HuH-7 (cell line): Measurements from ENCODE around the gene STXBP4.
A peak's percentile ranks its signal among the peaks of the same experiment; 100 is the strongest.

Source experiments
- DNase-seq: peaks from one replicate; pipeline ENCODE4 v3.0.0; 2011; ENCODE audit warnings: low spot score

STXBP4 gene, protein sequence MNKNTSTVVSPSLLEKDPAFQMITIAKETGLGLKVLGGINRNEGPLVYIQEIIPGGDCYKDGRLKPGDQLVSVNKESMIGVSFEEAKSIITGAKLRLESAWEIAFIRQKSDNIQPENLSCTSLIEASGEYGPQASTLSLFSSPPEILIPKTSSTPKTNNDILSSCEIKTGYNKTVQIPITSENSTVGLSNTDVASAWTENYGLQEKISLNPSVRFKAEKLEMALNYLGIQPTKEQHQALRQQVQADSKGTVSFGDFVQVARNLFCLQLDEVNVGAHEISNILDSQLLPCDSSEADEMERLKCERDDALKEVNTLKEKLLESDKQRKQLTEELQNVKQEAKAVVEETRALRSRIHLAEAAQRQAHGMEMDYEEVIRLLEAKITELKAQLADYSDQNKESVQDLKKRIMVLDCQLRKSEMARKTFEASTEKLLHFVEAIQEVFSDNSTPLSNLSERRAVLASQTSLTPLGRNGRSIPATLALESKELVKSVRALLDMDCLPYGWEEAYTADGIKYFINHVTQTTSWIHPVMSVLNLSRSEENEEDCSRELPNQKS

DNA sequence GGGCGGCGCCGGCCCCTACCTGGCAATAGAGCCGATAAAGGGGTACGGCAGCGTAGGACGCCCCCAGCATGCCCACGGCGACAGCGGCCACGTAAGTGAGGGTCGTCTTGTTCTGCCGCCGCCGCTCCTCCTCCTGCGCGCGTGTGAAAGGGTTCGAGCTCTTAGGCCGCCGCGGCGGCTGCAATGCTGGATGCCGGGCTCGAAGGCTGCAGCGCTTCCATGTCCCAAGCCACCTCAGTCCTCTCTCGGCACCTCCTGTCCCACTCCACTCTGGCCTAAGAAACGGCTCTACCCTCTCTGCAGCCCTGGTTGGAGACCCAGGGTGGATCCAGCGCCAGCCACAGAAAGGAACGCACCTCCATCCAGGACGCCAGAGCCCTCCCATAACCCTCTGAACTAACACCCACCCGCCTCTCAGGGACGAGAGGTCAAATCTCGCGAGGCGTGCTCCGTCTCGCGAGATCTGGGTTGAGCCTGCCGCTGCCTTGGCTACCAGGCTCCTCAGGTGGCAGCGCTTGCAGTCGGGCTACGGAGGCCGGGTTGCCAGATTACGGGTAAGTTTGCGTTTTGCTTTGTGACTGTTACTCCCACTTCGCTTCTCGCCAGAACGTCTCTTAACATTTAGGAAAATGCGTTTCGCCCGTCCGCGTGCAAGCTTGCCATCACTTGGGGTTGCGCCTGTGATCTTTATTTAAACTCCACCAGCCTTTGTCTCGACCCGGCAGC is at the start of gene STXBP4, which contains the start of gene COX11:
STXBP4 (plus strand) TSS at position 504 of the 726 bp plus-strand sequence. CDS start 17,455 bp downstream, outside the sequence.
COX11 (minus strand) TSS at position 393 of the 726 bp plus-strand sequence; CDS start at position 385, 8 bp downstream.
- peak; percentile 91 for DNase-seq

DNA sequence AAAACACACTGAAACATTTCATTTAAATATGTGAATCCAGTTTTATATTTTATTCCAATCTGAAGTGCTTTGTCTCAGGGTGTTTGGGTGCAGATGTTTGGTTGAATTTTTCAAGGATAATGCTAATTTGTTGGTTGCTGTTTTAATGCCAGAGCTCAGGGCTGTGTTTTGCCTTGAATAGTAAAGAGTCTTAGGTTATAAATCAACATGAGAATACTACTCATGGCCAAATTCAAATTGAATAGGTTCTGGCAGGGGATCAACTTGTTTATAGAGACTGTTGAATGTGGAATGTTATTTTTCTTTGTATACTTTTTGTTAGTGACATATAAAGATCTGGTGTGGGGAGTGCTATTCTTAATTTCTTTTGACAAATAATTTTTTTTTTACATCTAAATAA is 49.1 kb upstream of the STXBP4 start:
- DNase-seq: no peak

DNA sequence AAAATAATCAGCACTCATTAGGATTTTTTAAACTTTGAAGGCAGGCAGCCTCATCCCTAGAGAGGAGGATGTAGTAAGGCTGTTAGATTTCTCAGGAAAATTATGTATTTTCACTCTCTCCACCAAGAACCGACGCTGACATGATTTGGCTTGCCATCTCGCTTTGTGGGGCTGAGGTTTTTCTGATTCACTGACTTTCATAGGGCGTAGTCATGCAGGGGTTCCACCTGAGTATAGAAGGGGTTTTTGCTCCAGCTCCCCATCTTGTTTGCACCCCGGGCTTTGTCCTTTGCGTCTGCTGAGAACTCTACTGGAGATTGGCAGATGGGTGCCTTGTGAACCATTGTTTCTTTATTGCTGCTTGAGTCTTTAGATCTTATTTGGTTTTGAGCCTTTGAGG is 47.7 kb upstream of the STXBP4 start:
- DNase-seq: no peak

DNA sequence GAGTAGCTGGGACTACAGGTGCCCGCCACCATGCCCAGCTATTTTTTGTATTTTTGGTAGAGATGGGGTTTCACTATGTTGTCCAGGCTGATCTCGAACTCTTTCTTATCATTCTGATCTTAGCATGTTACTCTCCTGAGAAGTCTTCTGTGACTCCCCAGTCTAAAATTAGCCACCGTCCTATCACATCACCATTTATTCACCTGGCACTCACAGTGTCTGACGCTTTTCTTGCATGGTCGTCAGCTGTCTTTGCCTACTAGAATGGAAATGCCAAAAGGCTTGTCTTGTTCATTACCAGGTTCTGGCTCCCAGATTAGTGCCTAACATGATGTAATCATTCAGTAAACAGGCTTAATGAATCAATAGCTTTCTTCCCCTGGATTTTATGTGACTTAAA is 44.2 kb upstream of the STXBP4 start:
- DNase-seq: no peak

DNA sequence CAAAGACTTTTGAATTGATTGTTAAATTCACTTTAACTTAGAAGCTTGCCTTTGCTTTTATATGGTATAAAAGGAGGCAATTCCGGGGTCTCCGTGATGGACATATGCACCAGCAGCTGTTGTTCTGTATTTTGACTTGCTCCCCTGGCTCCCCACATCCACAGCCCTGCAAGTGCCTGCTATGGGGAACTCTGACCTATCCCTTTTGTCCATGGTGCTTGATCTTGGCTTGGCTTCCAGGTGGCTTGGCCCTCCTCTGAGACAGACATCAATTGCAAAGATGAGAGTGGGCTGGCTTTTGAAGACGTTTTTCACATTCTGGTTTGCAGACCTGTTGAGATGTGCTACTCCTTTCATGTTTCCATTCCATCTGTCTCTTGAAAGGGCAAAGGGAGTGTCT is 41.0 kb upstream of the STXBP4 start:
- no peak for DNase-seq

DNA sequence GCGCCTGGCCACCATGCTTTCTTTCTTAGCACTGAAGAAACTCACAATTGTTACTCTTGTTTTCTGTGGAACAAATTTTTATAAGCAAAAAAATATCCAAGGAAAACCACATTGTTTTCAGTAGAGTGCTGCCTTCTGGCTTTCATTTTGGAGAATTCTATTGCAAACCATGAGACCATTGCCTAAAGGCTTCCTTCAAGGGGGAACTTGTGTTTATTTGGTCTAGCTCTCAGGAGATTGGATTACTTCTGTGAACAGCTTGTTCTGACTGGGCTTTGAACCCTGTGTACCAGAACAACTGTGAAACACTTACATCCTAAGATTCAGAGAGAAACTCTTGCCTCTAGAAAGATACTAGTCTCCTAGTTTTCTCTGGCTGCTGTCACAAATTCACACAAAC is 35.9 kb upstream of the STXBP4 start:
- no peak for DNase-seq

DNA sequence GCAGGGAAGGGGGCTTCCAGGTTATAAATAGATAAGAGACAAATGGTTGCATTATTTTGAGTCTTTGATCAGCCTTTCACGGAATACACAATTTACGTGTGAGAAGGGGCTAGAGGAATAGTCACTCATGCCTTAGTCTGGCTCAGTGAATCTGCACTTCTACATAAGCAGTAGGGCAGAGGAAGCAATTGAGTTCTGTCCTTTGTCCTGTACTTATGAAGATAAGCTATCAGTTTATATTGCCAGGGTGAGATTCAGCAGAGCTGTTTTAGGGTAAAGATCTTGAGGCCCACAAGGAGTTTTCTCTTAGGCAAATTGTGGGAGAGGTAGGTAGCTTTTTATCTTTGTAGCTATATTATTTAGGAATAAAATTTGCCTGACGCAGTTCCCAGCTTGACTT is 34.6 kb upstream of the STXBP4 start:
- DNase-seq: no peak

DNA sequence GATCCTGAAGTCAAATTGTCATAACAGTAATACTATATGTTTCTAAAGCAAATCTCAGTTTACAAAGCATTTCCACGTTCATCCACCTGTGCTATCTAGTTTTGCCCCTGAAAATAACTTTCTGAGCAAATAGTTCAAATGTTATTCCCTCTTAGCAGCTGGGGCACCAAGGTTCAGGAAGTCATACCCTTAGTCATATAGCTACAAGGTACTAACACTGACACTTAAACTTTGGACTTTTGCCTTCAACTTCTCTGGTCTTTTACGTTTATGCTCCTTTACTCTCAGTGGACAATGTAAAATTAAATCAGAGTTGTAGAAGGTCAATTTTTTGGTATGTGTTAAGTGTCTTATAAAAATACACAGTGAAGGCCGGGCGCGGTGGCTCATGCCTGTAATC is 33.1 kb upstream of the STXBP4 start:
- DNase-seq: no peak

DNA sequence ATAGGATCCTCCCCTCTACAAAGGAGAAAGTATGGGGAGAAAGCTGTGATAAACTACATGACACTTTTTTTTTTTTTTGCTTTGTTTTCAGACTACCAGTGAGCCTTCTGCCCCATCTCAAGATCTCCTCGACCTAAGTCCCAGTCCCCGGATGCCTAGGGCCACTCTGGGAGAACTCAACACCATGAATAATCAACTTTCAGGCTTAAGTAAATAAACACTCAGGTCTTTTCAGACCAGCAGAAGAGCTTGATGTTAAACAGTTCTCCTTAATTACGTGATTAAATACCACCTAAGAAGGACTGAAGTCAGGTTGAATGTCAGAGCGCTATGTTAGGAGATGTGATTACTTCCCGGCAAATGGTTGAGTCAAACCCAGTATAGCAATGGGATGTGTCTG is 31.5 kb upstream of the STXBP4 start:
- DNase-seq: no peak

DNA sequence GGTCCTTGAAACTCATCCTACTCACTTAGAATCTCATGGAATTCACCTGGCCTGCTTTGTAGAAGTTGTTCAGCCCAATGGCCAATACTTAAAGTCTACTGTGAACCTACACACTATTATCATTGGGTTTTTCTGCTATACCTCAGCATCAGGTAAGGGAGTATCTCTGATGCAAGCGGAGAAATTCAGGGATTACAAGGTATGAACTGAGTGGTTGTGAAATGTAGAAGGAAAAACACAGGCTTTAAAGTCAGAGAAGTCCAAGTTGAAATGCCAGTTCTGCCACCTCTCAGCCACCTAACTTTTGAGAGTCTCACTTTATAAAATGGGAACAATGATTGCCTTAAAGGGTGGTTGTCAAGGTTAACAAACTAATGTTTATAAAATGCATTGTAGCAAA is 31.1 kb upstream of the STXBP4 start:
- DNase-seq: no peak

DNA sequence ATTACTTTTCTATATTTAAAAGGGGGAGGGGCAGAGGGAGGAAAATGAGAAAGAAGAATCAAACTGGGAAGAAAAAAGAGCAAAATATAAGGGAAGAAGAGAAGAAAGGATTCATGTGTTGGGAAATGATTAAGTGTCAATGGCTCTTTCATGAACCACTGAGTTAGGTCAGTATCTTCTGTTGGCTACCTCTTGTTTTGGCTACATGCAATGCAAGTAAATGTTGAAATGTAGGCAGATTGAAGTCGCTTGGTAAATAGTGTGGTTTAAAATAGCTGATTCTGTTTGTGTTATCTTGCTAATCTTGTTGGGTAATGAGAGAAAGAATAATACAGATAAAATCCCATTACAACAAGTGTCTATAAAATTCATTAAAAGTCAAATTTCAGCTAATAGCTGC is 27.3 kb upstream of the STXBP4 start:
- no peak for DNase-seq

DNA sequence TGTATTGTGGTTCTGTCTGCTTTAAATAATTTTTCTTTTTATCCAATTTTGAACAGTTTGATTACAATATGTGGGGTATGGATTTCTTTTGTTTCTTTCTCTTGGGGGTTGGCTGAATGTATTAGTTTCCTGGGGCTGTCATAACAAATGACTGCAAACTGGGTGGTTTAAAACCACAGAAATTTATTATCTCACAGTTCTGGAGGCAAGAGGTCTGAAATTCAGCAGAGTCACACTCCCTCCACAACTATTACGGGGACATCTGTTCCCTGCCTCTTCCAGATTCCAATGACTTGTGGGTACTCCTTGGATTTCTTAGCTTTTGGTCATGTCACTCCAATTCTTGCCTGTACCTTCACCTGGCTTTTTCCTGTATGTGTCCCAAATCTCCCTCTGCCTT is 23.8 kb upstream of the STXBP4 start:
- no peak for DNase-seq

DNA sequence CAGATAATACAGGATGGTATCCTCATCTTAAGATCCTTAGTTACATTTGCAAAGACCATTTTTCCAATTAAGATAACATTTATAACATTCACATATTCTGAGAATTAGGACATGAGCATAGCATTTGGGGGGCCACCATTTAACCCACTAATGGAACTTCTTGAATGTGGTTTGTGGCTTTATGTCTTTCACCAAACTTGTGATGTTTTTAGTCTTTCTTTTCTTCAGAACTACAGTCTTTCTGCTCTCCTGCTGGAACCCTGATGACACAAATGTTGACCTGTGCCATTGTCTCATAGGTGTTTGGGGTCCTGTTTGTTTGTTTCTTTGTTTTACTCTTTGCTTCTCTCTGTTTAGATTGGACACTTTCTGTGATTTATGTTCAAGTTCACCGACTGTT is 23.3 kb upstream of the STXBP4 start:
- DNase-seq: no peak

DNA sequence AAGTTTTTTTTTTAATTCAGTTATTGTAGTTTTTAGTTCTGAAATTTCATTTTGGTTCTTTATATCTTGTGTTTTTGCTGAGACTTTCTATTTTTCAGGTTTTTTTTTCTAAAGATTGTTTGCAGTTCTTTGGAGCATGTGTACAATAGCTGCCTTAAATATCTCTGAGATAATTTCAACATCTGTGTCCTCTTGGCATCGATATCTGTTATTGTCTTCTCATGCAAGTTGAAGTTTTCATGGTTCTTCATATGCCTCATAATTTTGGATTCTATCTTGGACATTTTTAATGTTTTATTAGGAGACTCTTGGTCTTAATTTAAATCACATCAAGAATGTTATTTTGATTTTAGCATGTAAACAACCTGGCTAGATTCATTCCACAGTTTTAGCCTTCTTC is 22.9 kb upstream of the STXBP4 start:
- no peak for DNase-seq

DNA sequence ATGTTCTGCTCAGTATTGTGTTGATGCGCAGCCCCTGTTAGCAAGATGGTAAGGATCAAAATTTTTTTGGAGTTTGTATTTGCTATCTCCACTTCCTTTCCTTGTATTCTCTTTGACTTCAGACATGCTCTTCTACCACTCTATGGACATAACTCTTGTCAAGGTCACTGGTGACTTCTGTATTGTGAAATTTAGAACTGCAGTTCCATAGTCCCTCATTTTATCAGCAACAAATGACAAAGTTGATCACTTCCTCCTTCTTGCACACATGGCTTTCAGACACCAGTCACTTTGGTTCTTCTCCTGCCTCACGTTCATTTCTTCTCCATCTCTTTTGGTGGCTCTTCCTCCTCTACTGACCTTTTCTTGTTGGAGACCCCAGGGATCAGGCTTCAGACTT is 21.2 kb upstream of the STXBP4 start:
- DNase-seq: no peak

DNA sequence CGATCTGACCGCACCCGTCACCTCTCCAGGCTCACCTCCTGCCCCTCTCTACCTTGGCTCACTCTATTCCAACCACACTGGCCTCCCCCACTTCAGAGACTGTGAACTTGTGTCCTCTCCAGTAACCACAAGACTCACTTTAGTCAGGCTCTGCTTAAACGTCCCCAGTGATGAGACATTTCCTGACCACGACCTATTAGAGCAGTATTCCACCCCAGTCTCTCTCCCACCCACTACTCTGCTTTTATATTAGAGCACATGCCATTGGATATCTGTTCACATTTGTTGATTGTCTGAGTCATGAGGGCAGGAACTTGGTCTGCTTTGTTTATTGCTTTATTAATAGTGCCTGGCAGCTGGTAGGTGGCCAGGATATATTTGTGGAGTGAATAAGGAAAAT is 20.2 kb upstream of the STXBP4 start:
- DNase-seq: no peak

DNA sequence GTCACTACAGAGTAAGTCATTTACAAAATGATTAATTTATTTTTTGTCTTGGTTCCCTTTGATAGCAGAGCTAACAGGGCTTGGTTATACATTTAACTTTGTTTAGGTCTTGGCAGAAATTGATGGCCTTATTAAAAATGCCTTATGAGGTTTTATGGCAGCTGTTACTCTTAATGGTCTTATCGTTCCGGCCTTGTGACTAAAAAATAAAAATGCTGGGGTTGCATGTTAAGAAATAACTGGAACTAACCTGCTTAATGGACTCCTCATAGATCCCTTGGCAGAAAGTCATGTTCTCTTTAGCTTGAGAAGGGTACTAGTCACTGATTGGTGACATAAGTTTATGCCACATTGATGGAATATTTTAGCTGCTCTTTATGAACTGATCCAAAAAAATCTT is 18.4 kb upstream of the STXBP4 start:
- DNase-seq: no peak

DNA sequence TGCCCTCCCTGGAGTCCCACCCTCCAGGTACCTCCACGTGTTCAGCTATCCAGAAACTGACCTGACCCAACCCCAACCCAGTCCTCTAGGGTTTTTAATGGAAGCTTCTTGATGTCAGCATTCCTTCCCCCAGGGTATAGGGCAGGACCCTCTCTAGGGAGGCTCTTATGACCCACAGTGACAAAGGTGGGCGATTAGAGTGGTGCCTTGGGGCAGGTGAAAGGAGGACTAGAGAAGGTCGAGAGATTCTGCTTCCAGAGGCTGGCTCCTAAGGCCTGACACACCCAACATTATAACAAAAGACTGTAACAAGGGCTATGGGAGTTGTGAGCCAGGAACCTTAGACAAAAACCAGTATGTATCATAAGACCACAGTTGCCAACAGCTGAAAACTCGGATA is 17.3 kb upstream of the STXBP4 start:
- no peak for DNase-seq

DNA sequence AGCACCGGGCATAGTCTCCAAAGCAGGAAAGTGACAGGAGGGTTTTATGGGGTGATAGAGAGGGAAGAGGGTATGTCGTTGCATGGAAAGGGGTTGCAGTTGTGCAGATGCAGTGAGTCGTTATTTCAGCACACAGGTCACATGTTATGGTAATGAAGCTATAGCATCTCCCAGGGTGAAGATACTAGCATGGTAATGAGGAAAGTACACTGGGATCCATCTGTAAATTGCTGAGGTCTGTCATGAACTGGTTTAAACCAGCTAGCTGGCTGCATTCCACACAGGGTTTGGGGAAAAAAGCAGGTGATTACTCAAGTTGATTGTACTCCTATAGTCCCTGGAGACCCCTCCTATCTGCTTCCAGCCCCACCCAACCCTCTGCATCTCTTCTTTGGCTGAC is 11.8 kb upstream of the STXBP4 start:
- DNase-seq: no peak

DNA sequence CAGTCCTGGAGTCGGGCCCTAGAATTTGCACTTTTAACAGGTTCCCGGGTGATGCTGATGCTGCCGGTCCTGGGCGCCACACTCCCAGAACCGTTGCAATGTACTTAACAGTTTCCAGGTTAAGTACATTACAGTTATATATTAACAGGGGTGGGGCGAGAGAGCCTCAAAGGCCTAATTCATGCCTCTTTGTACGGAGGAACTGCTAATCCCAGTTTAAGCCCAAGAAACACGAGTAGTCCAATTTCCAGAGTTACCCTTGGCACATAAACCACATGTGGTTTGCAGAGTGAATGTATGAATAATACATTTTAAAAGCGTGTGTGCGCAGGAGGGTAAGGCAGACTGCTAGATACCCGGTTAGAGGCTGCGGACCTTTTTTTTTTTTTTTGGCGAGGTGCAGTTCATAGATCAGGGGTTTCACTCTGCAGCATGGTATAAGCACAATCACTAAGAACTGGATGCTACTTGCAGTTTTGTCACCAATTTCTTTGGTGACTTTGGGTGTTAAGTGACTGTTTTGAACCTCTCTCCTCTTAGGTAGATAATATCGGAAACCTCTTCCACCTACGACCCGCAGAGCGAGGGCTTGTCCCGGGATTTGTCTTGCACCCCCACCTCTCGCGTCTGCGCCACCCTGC is 824 bp upstream of the STXBP4 start:
- DNase-seq: peak; percentile 35

DNA sequence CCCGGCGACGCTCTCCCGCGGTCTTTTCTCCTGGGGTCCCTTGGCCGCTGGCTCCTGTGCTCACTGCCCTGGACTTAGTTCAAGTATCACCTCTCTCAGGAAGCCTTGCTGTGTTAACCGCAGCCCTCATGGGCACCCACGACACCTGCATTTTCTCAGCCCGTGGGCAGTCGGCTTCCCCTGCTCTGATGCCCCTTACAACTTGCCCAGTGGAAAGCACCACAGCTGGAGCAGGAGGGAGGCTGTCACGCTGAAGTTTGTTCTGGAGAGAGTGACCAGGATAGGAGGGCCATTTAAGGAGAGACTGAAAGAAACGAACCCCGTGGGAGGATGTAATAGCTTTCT is 395 bp downstream of the STXBP4 start:
- peak; percentile 10 for DNase-seq

DNA sequence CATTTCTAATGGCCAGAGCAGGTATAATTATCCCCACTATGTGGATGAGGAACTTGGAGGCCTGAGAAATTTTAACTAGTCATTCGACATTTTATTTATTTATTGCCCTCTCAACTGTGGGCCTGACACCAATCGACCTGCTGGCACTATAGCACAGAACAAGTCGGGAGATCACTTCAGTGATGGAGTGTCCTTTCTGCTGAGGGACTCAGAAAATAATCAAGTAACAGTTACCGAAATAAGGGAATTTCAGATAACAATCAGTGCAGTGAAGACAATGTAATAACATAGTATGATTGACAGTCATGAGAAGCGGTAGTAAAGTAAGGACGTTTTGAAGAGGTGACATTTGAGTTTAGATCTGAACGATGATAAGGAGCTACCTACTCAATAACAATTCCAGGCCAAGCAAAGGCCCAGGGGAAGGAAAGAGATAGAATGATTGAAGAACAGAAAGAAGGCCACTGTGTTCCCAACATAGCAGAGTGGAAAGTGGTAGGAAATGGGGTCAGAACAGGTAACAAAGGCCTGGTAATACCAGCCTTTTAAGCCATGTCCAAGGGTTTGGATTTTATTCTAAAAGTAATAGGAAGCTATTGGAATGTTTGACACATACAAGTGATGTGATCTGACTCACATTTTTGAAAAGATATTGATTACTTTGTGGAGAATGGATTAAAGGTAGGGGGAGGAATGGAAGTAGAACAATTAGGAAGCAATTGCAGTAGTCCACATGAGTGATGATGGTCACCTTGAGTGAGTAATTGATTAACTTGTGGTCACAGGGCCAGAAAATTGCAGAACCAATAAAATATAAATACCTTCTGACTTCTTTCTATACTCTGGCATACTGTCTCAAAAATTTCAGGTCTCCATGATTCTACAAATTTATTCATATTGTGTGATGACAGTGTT is 1.4 kb downstream of the STXBP4 start:
- no peak for DNase-seq
